ENCODE results near the gene OCA2. TPM values are rescaled to one million over a fixed set of nuclear protein-coding genes. Genes with fewer than 3 reads are reported as not detected.

OCA2 gene
- total RNA-seq, 3 donors from 2014 or later (not counting 1 experiment from before 2014, with no cell fraction given): 0.35 to 1.5 (median 0.56) TPM

DNA sequence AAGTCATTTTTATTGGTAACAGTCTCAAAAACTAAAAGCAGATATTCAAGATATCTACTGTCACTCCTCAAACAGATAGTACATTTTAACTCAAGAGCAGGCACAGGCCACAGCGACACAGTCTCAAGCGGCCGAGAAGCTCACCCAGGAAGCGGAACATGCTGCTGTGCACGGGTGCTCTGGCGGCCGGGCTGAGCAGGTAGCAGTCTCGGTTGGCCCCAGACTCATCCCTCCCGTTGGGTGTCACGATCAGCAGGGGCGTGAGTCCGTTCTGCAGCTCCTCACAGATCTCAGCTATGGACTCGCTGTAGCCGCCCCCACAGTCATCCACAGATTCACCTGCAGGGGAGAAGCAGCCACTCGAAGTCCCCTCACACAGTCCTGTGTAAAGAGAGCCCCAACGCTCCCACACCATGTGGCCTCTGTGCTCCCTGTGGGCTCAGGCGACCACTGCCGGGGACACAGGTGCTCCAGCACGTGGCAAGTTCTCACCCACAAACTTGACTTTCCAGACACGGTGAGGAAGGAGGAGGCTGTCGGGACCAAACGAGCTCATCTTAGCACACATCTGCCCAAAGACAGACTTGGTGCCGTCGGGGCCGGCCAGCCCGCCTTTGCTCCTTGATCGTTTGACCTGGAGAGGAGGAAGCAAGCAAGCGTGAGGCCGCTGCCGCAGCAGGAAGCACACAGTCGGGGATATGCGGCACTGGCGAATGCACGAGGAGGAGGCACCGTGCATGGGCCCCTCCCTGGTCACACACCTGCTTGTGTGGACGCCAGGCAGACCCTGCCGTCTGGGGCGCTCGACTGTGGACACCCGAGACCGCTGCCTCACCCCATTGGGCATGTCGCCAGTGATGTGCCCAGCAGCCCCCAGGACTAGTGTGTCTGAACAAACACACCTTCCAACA is 17.7 kb upstream of the OCA2 start:
- DNase-seq: no peak
- H3K36me3 ChIP-seq (ENCODE audit: control insufficient read depth, insufficient read depth, low read length): peaks cover 60% of the 10 kb centered on the region
- Mint-ChIP-seq H3K27me3 (ENCODE audit: low read depth in 2 of 2) (no peaks in the 10 kb centered on the region), H3K4me1 (peaks cover 2 to 7% of the 10 kb centered on the region in 2 donors), H3K4me3 (no peak overlapping the region), H3K9me3 (no peaks in the 10 kb centered on the region), H3K36me3 (peaks cover 3% of the 10 kb centered on the region), H3K27ac (no peak overlapping the region)
- H3K27ac ChIP-seq (ENCODE audit: low read length): no peak overlapping the region
- H3K4me3 ChIP-seq (ENCODE audit: low read length): no peak overlapping the region
- no peaks in the 10 kb centered on the region for H3K4me1 ChIP-seq (ENCODE audit: control insufficient read depth, insufficient read depth, low read length)
- intact Hi-C loops (cut with micrococcal nuclease): no loop called here
- no peaks in the 10 kb centered on the region for H3K9me3 ChIP-seq (ENCODE audit: control insufficient read depth, insufficient read depth, low read length)
- ATAC-seq: no peak
- H3K27me3 ChIP-seq (ENCODE audit: control insufficient read depth, insufficient read depth, low read length): no peaks in the 10 kb centered on the region
- TF ChIP-seq, protein P1, sequence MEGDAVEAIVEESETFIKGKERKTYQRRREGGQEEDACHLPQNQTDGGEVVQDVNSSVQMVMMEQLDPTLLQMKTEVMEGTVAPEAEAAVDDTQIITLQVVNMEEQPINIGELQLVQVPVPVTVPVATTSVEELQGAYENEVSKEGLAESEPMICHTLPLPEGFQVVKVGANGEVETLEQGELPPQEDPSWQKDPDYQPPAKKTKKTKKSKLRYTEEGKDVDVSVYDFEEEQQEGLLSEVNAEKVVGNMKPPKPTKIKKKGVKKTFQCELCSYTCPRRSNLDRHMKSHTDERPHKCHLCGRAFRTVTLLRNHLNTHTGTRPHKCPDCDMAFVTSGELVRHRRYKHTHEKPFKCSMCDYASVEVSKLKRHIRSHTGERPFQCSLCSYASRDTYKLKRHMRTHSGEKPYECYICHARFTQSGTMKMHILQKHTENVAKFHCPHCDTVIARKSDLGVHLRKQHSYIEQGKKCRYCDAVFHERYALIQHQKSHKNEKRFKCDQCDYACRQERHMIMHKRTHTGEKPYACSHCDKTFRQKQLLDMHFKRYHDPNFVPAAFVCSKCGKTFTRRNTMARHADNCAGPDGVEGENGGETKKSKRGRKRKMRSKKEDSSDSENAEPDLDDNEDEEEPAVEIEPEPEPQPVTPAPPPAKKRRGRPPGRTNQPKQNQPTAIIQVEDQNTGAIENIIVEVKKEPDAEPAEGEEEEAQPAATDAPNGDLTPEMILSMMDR (IDR thresholded peaks at IDR 0.05): no peak
- 92% methylated on average over 42 of the region's 42 CpGs for WGBS (ENCODE audit: insufficient coverage)

DNA sequence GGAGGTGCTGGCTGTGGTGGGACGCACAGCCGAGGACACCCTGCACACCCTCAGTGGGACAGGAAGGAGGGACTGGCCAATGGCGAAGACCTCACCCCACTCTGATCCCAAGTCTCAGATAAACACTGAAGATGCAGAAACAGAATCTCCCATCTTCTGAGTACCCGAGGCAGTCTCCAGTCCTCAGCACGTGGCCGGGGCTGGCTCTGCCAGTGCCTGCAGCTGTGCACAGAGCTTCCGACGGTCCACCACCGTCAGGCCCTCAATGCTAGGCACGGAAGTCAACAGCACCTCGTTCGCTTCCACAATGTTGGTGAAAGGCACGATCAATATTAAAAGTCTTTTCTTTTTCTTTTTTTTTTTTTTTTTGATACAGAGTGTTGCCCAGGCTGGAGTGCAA is 16.8 kb upstream of the OCA2 start:
- no peak overlapping the region for H3K27ac Mint-ChIP-seq
- Histone ChIP-seq H3K27ac (ENCODE audit: low read length) (no peak overlapping the region), H3K27me3 (ENCODE audit: control insufficient read depth, insufficient read depth, low read length) (no peaks in the 10 kb centered on the region), H3K36me3 (ENCODE audit: control insufficient read depth, insufficient read depth, low read length) (peaks cover 58% of the 10 kb centered on the region), H3K9me3 (ENCODE audit: control insufficient read depth, insufficient read depth, low read length) (no peaks in the 10 kb centered on the region), H3K4me1 (ENCODE audit: control insufficient read depth, insufficient read depth, low read length) (no peaks in the 10 kb centered on the region), H3K4me3 (ENCODE audit: low read length) (no peak overlapping the region)
- no peak overlapping the region for H3K4me3 Mint-ChIP-seq
- WGBS (ENCODE audit: insufficient coverage): 91% methylated on average over 13 of the region's 13 CpGs
- intact Hi-C loops (cut with micrococcal nuclease): no loop called here
- TF ChIP-seq, protein P1 (IDR thresholded peaks at IDR 0.05): no peak
- peaks cover 9% of the 10 kb centered on the region for H3K36me3 Mint-ChIP-seq
- H3K9me3 Mint-ChIP-seq: no peaks in the 10 kb centered on the region
- DNase-seq: no peak
- H3K4me1 Mint-ChIP-seq: peaks cover 6 to 7% of the 10 kb centered on the region in 2 donors
- ATAC-seq: no peak
- H3K27me3 Mint-ChIP-seq (ENCODE audit: low read depth in 2 of 2): no peaks in the 10 kb centered on the region

DNA sequence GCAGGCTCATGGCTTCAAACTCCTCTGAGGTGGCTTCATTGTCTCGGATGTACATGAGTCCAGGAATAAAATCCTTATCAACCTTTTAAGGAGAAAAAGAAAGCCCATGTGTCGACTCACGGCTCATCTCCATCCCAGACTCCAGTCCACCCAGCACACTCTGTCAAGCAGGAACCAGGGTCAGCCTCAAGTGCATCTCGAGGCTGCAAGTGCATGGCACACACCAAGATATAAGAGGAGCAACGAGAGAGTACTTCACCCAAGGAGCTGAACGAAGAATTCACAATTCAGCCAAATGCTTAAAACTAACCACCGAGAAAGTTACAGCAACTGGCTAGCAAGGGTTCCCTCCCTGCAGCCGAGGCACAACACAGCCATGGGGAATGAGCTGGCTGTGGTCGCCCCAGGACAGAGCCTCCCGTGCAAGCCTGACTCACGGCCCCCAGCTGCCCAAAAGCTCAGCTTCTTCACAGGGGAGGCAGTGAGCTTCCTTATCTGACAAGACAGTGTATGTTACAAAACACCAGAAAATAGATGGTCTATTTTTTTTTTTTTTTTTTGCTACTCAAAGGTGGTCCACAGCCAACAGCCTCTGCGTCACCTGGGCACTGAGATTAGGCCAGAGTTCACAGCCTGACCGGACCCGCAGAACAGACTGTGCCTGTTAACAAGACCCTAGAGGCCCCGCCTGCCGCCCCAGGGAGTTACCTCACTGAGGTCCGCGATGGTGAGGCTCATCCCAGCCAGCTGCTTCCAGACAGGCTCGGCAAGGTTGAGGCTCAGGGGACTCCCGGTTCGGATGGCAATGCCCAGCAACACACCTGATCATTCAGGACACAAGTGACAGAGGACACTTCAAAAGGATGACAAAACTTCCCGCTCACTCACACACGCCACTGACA is 15.9 kb upstream of the OCA2 start:
- no peak overlapping the region for H3K27ac ChIP-seq (ENCODE audit: low read length)

More for the DNA sequence above, 15.9 kb upstream of the OCA2 start:
- Mint-ChIP-seq H3K4me3 (no peak overlapping the region), H3K4me1 (peaks cover 7 to 12% of the 10 kb centered on the region in 2 donors), H3K27me3 (ENCODE audit: low read depth in 2 of 2) (no peaks in the 10 kb centered on the region), H3K27ac (no peak overlapping the region), H3K9me3 (no peaks in the 10 kb centered on the region), H3K36me3 (peaks cover 9% of the 10 kb centered on the region)
- TF ChIP-seq, protein P1 (IDR thresholded peaks at IDR 0.05): no peak
- no peak for DNase-seq
- Histone ChIP-seq H3K9me3 (ENCODE audit: control insufficient read depth, insufficient read depth, low read length) (no peaks in the 10 kb centered on the region), H3K27me3 (ENCODE audit: control insufficient read depth, insufficient read depth, low read length) (no peaks in the 10 kb centered on the region), H3K36me3 (ENCODE audit: control insufficient read depth, insufficient read depth, low read length) (peaks cover 50% of the 10 kb centered on the region), H3K4me3 (ENCODE audit: low read length) (no peak overlapping the region), H3K4me1 (ENCODE audit: control insufficient read depth, insufficient read depth, low read length) (peaks cover 3% of the 10 kb centered on the region)
- WGBS (ENCODE audit: insufficient coverage): 96% methylated on average over 23 of the region's 23 CpGs
- intact Hi-C loops (cut with micrococcal nuclease): no loop called here
- no peak for ATAC-seq
